ENCODE measurements around the gene PHYHIPL.

DNA sequence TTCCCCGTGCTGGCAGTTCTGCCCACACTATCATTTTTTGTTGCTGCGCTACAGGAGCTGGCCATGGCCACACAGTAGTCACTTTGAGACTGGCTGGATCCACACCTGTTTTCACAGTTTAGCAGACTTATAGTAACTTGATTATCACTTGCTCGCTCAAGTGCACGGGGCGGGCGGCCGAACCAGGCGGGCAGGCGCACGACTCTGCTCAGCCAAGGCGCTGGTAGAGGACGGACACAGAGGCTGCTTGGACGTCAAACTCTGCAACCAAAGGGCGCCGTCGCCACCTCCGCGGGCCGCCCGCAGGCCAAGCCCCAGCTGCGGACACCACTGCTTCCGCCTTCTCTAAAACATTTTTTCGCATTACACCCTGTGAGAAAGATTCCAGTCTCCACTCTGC, 38.4 kb upstream of the PHYHIPL start:
- TF ChIP-seq, protein P1, sequence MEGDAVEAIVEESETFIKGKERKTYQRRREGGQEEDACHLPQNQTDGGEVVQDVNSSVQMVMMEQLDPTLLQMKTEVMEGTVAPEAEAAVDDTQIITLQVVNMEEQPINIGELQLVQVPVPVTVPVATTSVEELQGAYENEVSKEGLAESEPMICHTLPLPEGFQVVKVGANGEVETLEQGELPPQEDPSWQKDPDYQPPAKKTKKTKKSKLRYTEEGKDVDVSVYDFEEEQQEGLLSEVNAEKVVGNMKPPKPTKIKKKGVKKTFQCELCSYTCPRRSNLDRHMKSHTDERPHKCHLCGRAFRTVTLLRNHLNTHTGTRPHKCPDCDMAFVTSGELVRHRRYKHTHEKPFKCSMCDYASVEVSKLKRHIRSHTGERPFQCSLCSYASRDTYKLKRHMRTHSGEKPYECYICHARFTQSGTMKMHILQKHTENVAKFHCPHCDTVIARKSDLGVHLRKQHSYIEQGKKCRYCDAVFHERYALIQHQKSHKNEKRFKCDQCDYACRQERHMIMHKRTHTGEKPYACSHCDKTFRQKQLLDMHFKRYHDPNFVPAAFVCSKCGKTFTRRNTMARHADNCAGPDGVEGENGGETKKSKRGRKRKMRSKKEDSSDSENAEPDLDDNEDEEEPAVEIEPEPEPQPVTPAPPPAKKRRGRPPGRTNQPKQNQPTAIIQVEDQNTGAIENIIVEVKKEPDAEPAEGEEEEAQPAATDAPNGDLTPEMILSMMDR (conservative IDR thresholded peaks at IDR 0.05; ENCODE audit: low read depth, low read length), result no peak
- no peak for TF ChIP-seq EZH2 (IDR thresholded peaks at IDR 0.05; ENCODE audit: low read length, unreplicated experiment)

Data from PC-3 (cell line).